Measurements from ENCODE around the gene UROS.

Gene UROS

DNA sequence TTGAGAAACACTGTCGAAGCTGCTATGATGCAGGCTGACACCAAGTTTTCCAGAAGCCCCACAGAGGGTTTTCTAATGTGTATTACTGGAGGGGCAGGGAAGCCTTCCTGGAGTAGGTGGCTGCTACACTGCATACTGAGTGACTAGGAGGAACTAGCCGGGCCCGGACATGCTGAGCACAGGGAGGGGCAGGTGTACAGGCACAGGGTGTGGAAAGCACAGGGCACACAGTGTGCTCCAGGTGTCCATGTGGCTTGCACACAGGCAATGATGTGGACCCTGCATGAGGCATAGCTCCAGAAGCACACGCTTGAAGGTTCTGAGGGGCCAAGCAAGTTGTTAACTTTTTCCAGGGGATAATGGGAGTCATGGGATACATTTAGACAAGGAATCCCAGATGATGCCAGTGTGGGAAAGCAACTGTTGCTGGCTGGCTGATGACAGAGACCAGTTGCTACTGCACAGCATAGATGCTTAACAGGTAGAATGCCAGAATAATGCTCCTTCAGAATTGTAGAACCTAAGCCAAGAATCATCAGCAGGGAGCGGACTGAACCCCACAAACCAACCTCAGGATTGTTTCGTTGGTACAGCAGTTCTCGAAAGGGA is 43.5 kb upstream of the UROS start:
- Histone ChIP-seq H3K4me2 (ENCODE audit: low read depth, low read length, poor library complexity, severe bottlenecking) (no peak overlapping the region), H3K27me3 (ENCODE audit: insufficient read depth, low read length, poor library complexity, severe bottlenecking) (no peaks in the 10 kb centered on the region), H3K79me2 (ENCODE audit: insufficient read depth, low read length) (no peaks in the 10 kb centered on the region), H3K9ac (ENCODE audit: low read depth, low read length, poor library complexity, severe bottlenecking) (no peak overlapping the region), H3K36me3 (ENCODE audit: insufficient read depth, low read length) (no peaks in the 10 kb centered on the region), H3F3A (ENCODE audit: low read depth) (no peaks in the 10 kb centered on the region), H4K20me1 (ENCODE audit: insufficient read depth, low read length, poor library complexity, severe bottlenecking) (no peaks in the 10 kb centered on the region), H3K4me3 (ENCODE audit: low read length, poor library complexity, severe bottlenecking) (no peak overlapping the region), H2AFZ (ENCODE audit: low read length) (no peak overlapping the region), H3K4me1 (ENCODE audit: insufficient read depth, low read length, poor library complexity, severe bottlenecking) (no peaks in the 10 kb centered on the region), H3K9me2 (replicated peaks; ENCODE audit: low read depth, low read length) (no peaks in the 10 kb centered on the region), H3K9me3 (ENCODE audit: insufficient read depth, low read depth, low read length) (no peaks in the 10 kb centered on the region)
- TF ChIP-seq, protein P1, sequence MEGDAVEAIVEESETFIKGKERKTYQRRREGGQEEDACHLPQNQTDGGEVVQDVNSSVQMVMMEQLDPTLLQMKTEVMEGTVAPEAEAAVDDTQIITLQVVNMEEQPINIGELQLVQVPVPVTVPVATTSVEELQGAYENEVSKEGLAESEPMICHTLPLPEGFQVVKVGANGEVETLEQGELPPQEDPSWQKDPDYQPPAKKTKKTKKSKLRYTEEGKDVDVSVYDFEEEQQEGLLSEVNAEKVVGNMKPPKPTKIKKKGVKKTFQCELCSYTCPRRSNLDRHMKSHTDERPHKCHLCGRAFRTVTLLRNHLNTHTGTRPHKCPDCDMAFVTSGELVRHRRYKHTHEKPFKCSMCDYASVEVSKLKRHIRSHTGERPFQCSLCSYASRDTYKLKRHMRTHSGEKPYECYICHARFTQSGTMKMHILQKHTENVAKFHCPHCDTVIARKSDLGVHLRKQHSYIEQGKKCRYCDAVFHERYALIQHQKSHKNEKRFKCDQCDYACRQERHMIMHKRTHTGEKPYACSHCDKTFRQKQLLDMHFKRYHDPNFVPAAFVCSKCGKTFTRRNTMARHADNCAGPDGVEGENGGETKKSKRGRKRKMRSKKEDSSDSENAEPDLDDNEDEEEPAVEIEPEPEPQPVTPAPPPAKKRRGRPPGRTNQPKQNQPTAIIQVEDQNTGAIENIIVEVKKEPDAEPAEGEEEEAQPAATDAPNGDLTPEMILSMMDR (conservative IDR thresholded peaks at IDR 0.05; ENCODE audit: low read length) = no peak
- no peak for TF ChIP-seq EZH2phosphoT487 (IDR thresholded peaks at IDR 0.05; ENCODE audit: borderline replicate concordance)

DNA sequence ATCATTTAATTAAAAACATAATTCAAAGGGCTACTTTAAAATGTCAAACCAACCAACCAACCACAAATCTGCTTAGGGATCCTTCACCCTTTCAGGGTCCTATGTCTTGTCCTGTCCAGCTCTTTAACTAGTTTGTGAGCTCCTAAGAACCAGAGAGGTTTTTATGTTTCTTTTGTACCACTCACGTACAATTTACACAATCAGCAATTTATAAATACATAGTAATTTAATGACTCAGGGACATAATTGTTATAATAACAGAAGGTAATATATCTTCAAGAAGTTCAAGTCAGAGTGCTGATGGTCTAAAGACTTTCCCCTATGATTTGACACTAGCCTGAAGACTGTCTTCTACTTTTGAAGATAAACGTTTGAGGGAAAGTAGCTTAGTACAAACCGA is 42.1 kb upstream of the UROS start:
- Histone ChIP-seq H3K9me3 (ENCODE audit: insufficient read depth, low read depth, low read length) (no peaks in the 10 kb centered on the region), H3K27me3 (ENCODE audit: insufficient read depth, low read length, poor library complexity, severe bottlenecking) (no peaks in the 10 kb centered on the region), H3K4me1 (ENCODE audit: insufficient read depth, low read length, poor library complexity, severe bottlenecking) (no peaks in the 10 kb centered on the region), H3K9ac (ENCODE audit: low read depth, low read length, poor library complexity, severe bottlenecking) (no peak overlapping the region), H4K20me1 (ENCODE audit: insufficient read depth, low read length, poor library complexity, severe bottlenecking) (no peaks in the 10 kb centered on the region), H3K36me3 (ENCODE audit: insufficient read depth, low read length) (no peaks in the 10 kb centered on the region), H3F3A (ENCODE audit: low read depth) (no peaks in the 10 kb centered on the region), H3K4me3 (ENCODE audit: low read length, poor library complexity, severe bottlenecking) (no peak overlapping the region), H2AFZ (ENCODE audit: low read length) (no peak overlapping the region), H3K9me2 (replicated peaks; ENCODE audit: low read depth, low read length) (no peaks in the 10 kb centered on the region), H3K4me2 (ENCODE audit: low read depth, low read length, poor library complexity, severe bottlenecking) (no peak overlapping the region), H3K79me2 (ENCODE audit: insufficient read depth, low read length) (no peaks in the 10 kb centered on the region)
- TF ChIP-seq EZH2phosphoT487 (IDR thresholded peaks at IDR 0.05; ENCODE audit: borderline replicate concordance) = no peak
- TF ChIP-seq, protein P1 (conservative IDR thresholded peaks at IDR 0.05; ENCODE audit: low read length) = no peak

DNA sequence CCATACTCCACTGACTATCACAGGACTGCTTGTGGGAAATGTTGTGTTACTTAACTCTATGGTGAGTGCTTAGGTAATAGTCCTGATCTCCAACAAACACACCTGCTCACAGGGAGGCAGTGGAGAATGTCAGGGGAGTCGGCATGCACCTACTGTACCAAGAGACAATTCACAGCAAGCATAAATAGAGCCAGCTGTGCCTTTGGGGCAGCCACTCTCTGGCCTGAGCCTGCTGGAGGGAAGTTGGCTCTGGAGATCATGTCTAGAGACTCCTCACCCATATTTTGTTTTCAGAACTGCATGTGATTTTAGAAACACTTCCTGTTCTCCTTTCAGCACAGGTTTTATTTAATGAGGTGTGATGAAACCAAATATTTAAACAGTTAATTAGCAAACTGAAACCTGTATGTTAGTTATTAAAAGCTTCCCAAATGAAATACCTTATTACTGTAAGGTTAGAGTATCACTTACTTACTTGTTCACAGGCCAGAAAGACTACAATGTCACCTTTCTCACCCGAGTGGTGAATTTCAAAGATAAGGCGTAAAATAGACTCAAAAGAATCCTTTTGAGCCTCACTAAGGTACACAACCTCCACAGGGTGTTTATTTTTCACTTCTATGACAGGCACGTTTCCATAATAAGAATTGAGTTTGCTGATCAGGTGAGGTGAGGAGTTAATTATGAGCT is 36.2 kb upstream of the UROS start:
- TF ChIP-seq, protein P1 (conservative IDR thresholded peaks at IDR 0.05; ENCODE audit: low read length) = no peak
- TF ChIP-seq EZH2phosphoT487 (IDR thresholded peaks at IDR 0.05; ENCODE audit: borderline replicate concordance) = no peak
- H3K9me3 ChIP-seq (ENCODE audit: insufficient read depth, low read depth, low read length) = no peaks in the 10 kb centered on the region
- H3K4me1 ChIP-seq (ENCODE audit: insufficient read depth, low read length, poor library complexity, severe bottlenecking) = no peaks in the 10 kb centered on the region
- no peaks in the 10 kb centered on the region for H3K27me3 ChIP-seq (ENCODE audit: insufficient read depth, low read length, poor library complexity, severe bottlenecking)
- H3K36me3 ChIP-seq (ENCODE audit: insufficient read depth, low read length) = no peaks in the 10 kb centered on the region
- no peak overlapping the region for H3K4me3 ChIP-seq (ENCODE audit: low read length, poor library complexity, severe bottlenecking)
- H3K4me2 ChIP-seq (ENCODE audit: low read depth, low read length, poor library complexity, severe bottlenecking) = no peak overlapping the region
- no peaks in the 10 kb centered on the region for H3K9me2 ChIP-seq (replicated peaks; ENCODE audit: low read depth, low read length)
- no peak overlapping the region for H3K9ac ChIP-seq (ENCODE audit: low read depth, low read length, poor library complexity, severe bottlenecking)
- H3F3A ChIP-seq (ENCODE audit: low read depth) = no peaks in the 10 kb centered on the region
- H4K20me1 ChIP-seq (ENCODE audit: insufficient read depth, low read length, poor library complexity, severe bottlenecking) = no peaks in the 10 kb centered on the region
- no peak overlapping the region for H2AFZ ChIP-seq (ENCODE audit: low read length)
- no peaks in the 10 kb centered on the region for H3K79me2 ChIP-seq (ENCODE audit: insufficient read depth, low read length)

Measured in Loucy (cell line).